Right lobe of liver (tissue), 6 donors: Measurements from ENCODE around the gene ADAM10. TPM values are rescaled to one million over a fixed set of nuclear protein-coding genes. Genes with fewer than 3 reads are reported as not detected.
A peak's percentile ranks its signal among the peaks of the same experiment; 100 is the strongest.

Experiments
- ATAC-seq, 4 donors: fragments of 200-7000 bp; cut with Tn5 transposase; one replicate each; pipeline ENCODE4 v1.9.1; 2020; ENCODE audit warnings: mild to moderate bottlenecking in 4 of 4, moderate library complexity in 4 of 4
- DNase-seq, 3 donors: peaks; one replicate each; pipeline ENCODE4 v3.0.0-alpha.2; 2020
- H3K27ac ChIP-seq, 3 donors: fragments of 200-600 bp; one replicate each; pipeline ENCODE4 v1.8.0; 2022
- H3K27me3 ChIP-seq, 2 donors: fragments of 200-600 bp; one replicate each; pipeline ENCODE4 v1.8.0; 2022
- H3K36me3 ChIP-seq, 4 donors: fragments of 200-600 bp; sonication (generic) in 1 of 4; one replicate each; pipeline versions ENCODE4 v1.5.1 to v1.8.0; 2017 to 2022; ENCODE audit warnings: control low read depth in 1 of 4
- H3K4me1 ChIP-seq, 4 donors: fragments of 200-600 bp; sonication (generic) in 1 of 4; one replicate each; pipeline versions ENCODE4 v1.5.1 to v1.8.0; 2017 to 2022; ENCODE audit warnings: control low read depth in 1 of 4
- H3K4me3 ChIP-seq, 3 donors: fragments of 200-600 bp; one replicate each; pipeline ENCODE4 v1.8.0; 2022
- H3K9me3 ChIP-seq, 4 donors: fragments of 200-600 bp; sonication (generic) in 1 of 4; one replicate each; pipeline versions ENCODE4 v1.5.1 to v1.8.0; 2017 to 2022; ENCODE audit warnings: control low read depth in 1 of 4
- POLR2A ChIP-seq: fragments of 450-650 bp; IDR thresholded peaks from one replicate; pipeline ENCODE4 v1.6.1; 2017; ENCODE audit warnings: antibody characterized with exemption, mild to moderate bottlenecking
- WGBS: methylation state at CpG from one replicate; pipeline ENCODE4 v1.1.6; 2018; ENCODE audit warnings: low coverage, low lambda C conversion rate; ENCODE audit not compliant: insufficient coverage; ENCODE audit errors: missing lambda C conversion rate; 5-methylcytosine and 5-hydroxymethylcytosine counted together
- intact Hi-C, 2 donors: fragments of 100-400 bp; cut with DNase I; formaldehyde crosslinking; loops; one replicate each; pipeline versions ENCODE4 v1.11.2 to v1.14.1; 2022
- total RNA-seq, 6 experiments: library from RNA; depleted of rRNA in 2 of 6; stranded (reverse); fragments of >200 nt in 2 of 6; fragmentation: NEBNext Ultra II Directional in 3 of 6; extraction: Animal tissue kit (Norgen Biotek cat#: 25700) in 3 of 6; gene quantifications; one replicate each; pipeline versions ENCODE4 v1.1.0 to v1.2.4, GENCODE V29; 2016 to 2023
- TF ChIP-seq, protein P1 (sequence below), 4 donors: fragments of 200-600 bp in 3 of 4; fragments of 450-650 bp in 1 of 4; IDR thresholded peaks; one replicate each; pipeline versions ENCODE4 v1.5.1 to v1.8.0; 2016 to 2022; ENCODE audit warnings: antibody characterized with exemption in 4 of 4, mild to moderate bottlenecking in 2 of 4
- donor health status: DM: no; HTN: yes; CAD: no.
- donor health status: DM: no; HTN: no; CAD: no.
- donor health status: DM: no; HTN: no; CAD: no.
- donor health status: DM: no; HTN: yes; CAD: no.
- donor health status: DM: no; HTN: yes; CAD: no.

Gene ADAM10
- total RNA-seq, 6 experiments from 2014 or later, result 24.1 to 78.1 (median 43.3) TPM

- 7% methylated on average over 1 of the region's 1 CpG for WGBS
- no peak for ATAC-seq
Observed at GRCh38 chr15:58561321-58561720, 188.2 kb downstream of the ADAM10 start.

GRCh38 chr15:58559904-58560588, 189.5 kb downstream of the ADAM10 start:
- 76% methylated on average over 6 of the region's 6 CpGs for WGBS
- no peak for DNase-seq
- no peak for ATAC-seq

More at GRCh38 chr15:58561321-58561720, 188.2 kb downstream of the ADAM10 start:
- peaks cover 0 to 5% (median 0%) of the 10 kb centered on the region in 4 donors for H3K36me3 ChIP-seq
- H3K9me3 ChIP-seq, result no peaks in the 10 kb centered on the region
- TF ChIP-seq, protein P1, sequence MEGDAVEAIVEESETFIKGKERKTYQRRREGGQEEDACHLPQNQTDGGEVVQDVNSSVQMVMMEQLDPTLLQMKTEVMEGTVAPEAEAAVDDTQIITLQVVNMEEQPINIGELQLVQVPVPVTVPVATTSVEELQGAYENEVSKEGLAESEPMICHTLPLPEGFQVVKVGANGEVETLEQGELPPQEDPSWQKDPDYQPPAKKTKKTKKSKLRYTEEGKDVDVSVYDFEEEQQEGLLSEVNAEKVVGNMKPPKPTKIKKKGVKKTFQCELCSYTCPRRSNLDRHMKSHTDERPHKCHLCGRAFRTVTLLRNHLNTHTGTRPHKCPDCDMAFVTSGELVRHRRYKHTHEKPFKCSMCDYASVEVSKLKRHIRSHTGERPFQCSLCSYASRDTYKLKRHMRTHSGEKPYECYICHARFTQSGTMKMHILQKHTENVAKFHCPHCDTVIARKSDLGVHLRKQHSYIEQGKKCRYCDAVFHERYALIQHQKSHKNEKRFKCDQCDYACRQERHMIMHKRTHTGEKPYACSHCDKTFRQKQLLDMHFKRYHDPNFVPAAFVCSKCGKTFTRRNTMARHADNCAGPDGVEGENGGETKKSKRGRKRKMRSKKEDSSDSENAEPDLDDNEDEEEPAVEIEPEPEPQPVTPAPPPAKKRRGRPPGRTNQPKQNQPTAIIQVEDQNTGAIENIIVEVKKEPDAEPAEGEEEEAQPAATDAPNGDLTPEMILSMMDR (IDR thresholded peaks at IDR 0.05), result no peak
- no peak for TF ChIP-seq POLR2A
- intact Hi-C loops, result no loop called here
- DNase-seq, result no peak
- no peak overlapping the region for H3K27ac ChIP-seq
- no peaks in the 10 kb centered on the region for H3K27me3 ChIP-seq
- no peak overlapping the region for H3K4me3 ChIP-seq
- H3K4me1 ChIP-seq, result peaks cover 0 to 5% (median 0%) of the 10 kb centered on the region in 4 donors

DNA sequence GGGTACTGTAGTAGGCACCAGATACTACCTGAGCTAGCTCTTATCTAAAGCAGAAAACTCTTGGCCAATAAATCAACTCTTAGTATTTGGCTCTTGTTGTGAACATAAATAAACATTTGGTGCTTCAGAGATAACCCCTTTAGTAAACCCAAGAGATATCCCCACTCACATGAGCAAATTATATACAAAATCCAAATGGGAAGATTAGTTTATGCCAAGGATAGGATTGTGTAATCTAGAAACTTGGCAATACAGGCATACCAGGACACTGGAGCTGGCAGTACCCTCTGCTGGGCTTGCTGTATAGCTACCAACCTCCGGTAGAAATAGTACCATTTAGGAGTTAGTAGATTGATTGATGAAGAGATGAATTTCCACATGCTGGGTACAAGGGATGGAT, 190.7 kb downstream of the ADAM10 start:
- intact Hi-C loops, result no loop called here
- WGBS, result 22% methylated on average over 1 of the region's 1 CpG
- no peaks in the 10 kb centered on the region for H3K27me3 ChIP-seq
- no peaks in the 10 kb centered on the region for H3K9me3 ChIP-seq
- ATAC-seq, result peak; percentile 92 to 94 (median 92)
- peak in 1 of 3 donors; percentile 49 for DNase-seq
- peaks cover 0 to 5% (median 0%) of the 10 kb centered on the region in 4 donors for H3K4me1 ChIP-seq
- H3K36me3 ChIP-seq, result peaks cover 0 to 3% (median 0%) of the 10 kb centered on the region in 4 donors
- no peak for TF ChIP-seq POLR2A
- TF ChIP-seq, protein P1 (IDR thresholded peaks at IDR 0.05), result peak; percentile 33 to 60 (median 48)
- no peak overlapping the region for H3K27ac ChIP-seq
- no peak overlapping the region for H3K4me3 ChIP-seq

More at GRCh38 chr15:58559904-58560588, 189.5 kb downstream of the ADAM10 start:
- no peak overlapping the region for H3K27ac ChIP-seq
- no peak overlapping the region for H3K4me3 ChIP-seq
- no peaks in the 10 kb centered on the region for H3K27me3 ChIP-seq
- H3K36me3 ChIP-seq, result peaks cover 0 to 5% (median 0%) of the 10 kb centered on the region in 4 donors
- TF ChIP-seq POLR2A, result no peak
- TF ChIP-seq, protein P1 (IDR thresholded peaks at IDR 0.05), result no peak
- H3K9me3 ChIP-seq, result no peaks in the 10 kb centered on the region
- intact Hi-C loops, result no loop called here
- H3K4me1 ChIP-seq, result peaks cover 0 to 5% (median 0%) of the 10 kb centered on the region in 4 donors

DNA sequence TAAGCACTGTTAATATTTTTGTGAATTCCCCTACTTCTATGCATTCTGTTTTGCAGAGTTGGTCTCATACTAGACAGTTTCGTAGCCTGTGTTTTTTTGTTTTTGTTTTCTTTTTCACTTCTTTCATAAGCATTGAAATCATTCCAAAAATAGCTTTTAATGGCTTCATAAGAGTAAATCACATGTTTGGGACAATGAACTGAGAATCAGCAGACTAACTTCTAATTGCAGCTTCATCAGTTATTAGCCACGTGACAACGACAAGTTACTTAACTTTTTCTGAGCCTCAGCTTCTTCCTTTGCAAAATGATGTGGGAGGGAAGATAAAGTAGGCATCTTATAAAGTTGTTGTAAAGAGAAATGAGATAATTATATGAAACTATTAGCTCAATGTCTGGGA, 193.0 kb downstream of the ADAM10 start:
- intact Hi-C loops, result no loop called here
- H3K27ac ChIP-seq, result no peak overlapping the region
- no peak overlapping the region for H3K4me3 ChIP-seq
- H3K4me1 ChIP-seq, result peaks cover 0 to 5% (median 0%) of the 10 kb centered on the region in 4 donors
- no peaks in the 10 kb centered on the region for H3K36me3 ChIP-seq
- no peaks in the 10 kb centered on the region for H3K9me3 ChIP-seq
- TF ChIP-seq, protein P1 (IDR thresholded peaks at IDR 0.05), result no peak
- TF ChIP-seq POLR2A, result no peak
- ATAC-seq, result no peak
- WGBS, result 40% methylated on average over 3 of the region's 3 CpGs
- DNase-seq, result no peak
- H3K27me3 ChIP-seq, result no peaks in the 10 kb centered on the region
